HUES6 (cell line): ENCODE measurements around the gene CACNA1I.

Experiments used
- H3K27ac ChIP-seq: 2 replicates; pipeline ENCODE4 v1.7.0; 2013; ENCODE audit warnings: low read depth, mild to moderate bottlenecking, low read length, inconsistent platforms
- H3K27me3 ChIP-seq: 2 replicates; pipeline ENCODE4 v1.6.1; 2013; ENCODE audit warnings: low read length; ENCODE audit not compliant: control insufficient read depth, insufficient read depth
- H3K36me3 ChIP-seq: 2 replicates; pipeline ENCODE4 v1.6.1; 2013; ENCODE audit warnings: low read length; ENCODE audit not compliant: control insufficient read depth, insufficient read depth
- H3K4me1 ChIP-seq: 2 replicates; pipeline ENCODE4 v1.6.1; 2013; ENCODE audit warnings: low read length; ENCODE audit not compliant: control insufficient read depth, insufficient read depth
- H3K4me3 ChIP-seq: 2 replicates; pipeline ENCODE4 v1.5.1; 2013; ENCODE audit warnings: low read depth, low read length
- H3K9ac ChIP-seq: one replicate; pipeline ENCODE4 v1.6.1; 2013; ENCODE audit warnings: mild to moderate bottlenecking, low read length
- H3K9me3 ChIP-seq: 2 replicates; pipeline ENCODE4 v1.6.1; 2013; ENCODE audit warnings: low read depth, low read length; ENCODE audit not compliant: control insufficient read depth, insufficient read depth

The CACNA1I gene

DNA sequence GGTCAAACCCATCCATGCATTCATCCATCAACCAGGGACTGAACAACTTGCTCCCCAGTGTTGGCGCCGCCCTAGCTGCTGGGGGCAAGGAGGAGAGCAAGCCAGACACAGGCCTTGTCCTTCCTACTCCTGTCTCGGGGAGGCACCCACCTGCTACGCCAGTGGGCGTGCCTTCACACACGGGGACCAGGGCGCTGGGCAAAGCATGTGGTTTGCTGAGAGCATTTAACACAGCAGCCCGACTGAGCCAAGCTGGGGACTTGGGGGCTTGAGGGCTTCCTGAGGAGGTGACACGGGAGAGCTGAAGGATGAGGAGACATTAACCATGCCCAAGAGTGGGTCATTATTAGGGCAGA lies 30.6 kb downstream of the CACNA1I start:
- Histone ChIP-seq H3K9ac (no peak overlapping the region), H3K4me3 (no peak overlapping the region), H3K36me3 (no peaks in the 10 kb centered on the region), H3K27me3 (peaks cover 38% of the 10 kb centered on the region), H3K9me3 (peaks cover 7% of the 10 kb centered on the region), H3K4me1 (0 out of 2 replicates have a peak, but pooled peaks cover 4% of the 10 kb centered on the region), H3K27ac (no peak overlapping the region)

DNA sequence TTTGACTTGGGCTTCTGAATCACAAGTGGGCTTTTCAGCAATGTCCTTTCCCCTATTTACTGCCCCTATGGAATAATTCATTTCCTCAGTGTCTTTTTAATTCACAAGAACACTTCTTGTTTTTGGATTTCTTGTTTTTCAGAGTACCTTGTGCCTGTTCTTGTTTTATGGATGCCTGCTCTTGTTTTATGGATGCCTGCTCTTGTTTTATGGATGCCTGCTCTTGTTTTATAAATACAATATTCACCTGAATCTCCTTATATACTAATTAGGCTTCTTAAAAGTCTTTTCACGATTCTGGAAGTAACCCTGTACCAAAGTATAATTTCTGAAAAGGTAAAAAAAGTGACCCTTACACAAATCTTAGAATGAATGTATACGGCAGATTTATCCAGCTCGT lies 32.8 kb downstream of the CACNA1I start:
- Histone ChIP-seq H3K27me3 (peaks cover 20% of the 10 kb centered on the region), H3K4me1 (peaks cover 8% of the 10 kb centered on the region; the same call in 1 of the 2 replicates), H3K36me3 (no peaks in the 10 kb centered on the region), H3K4me3 (no peak overlapping the region), H3K27ac (no peak overlapping the region), H3K9me3 (peaks cover 7% of the 10 kb centered on the region), H3K9ac (no peak overlapping the region)

DNA sequence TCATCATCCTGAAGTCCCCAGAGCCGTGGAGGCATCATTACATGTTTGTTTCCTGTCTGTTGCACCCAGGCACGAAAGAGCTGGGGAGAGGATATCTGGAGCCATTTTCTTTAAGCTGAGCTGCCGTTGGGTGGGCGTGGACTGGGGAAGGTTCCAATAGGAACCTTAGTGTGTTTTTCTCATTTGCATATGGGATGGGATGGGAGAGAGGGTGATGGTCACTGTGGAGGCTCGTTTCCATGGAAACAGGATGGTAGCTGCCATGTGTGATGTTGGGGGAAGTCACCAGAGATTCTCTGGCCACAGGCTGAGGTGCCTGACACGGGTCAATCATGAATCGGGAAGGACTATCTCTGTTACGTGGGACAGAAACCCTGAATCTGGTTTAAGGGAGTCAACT lies 39.7 kb downstream of the CACNA1I start:
- Histone ChIP-seq H3K9ac (no peak overlapping the region), H3K4me1 (peaks cover 8% of the 10 kb centered on the region), H3K27me3 (no peaks in the 10 kb centered on the region), H3K9me3 (peaks cover 7% of the 10 kb centered on the region), H3K27ac (no peak overlapping the region), H3K4me3 (no peak overlapping the region), H3K36me3 (no peaks in the 10 kb centered on the region)

DNA sequence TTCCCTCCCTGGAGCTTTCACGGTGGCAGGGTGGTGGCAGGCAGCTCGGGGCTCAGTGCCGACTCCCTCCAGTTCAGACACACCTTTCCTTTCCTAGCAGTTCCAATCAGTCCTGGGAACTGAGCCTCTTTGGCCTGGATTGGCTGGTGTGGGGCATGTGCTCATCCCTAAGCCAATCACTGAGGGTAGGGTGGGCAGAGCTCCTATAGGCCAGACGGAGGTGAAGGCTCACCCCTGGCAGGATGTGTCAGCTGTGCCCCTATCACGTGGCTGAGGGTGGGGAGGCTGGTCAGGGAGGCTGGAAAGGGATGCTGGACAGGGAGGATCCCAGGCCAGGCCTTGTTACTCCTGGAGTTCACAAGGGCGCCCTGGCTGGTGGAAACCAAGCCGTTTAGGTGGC lies 40.2 kb downstream of the CACNA1I start:
- Histone ChIP-seq H3K9me3 (peaks cover 7% of the 10 kb centered on the region), H3K27ac (no peak overlapping the region), H3K36me3 (no peaks in the 10 kb centered on the region), H3K4me1 (peaks cover 8% of the 10 kb centered on the region), H3K4me3 (no peak overlapping the region), H3K27me3 (no peaks in the 10 kb centered on the region), H3K9ac (no peak overlapping the region)

DNA sequence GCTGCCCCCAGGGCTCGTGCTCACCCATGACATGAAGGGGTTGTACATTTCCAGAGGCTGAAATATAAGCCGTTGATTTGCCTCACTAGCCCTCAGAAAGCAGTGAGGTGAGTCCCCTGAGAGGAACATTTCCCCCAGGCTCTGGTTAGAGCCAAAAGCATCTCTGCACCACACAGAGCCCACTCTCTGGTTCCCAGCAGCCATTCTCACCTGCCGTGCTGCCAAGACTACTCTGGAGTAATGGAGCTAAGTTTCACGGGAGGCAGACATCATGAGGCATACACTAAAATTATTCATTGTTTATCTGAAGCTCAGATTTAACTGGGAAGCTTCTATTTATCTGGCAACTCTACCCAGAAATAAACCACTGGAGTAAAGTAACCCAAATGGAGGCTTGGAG lies 40.8 kb downstream of the CACNA1I start:
- H3K4me3 ChIP-seq: no peak overlapping the region
- H3K27me3 ChIP-seq: no peaks in the 10 kb centered on the region
- peaks cover 8% of the 10 kb centered on the region for H3K4me1 ChIP-seq
- no peak overlapping the region for H3K9ac ChIP-seq
- no peak overlapping the region for H3K27ac ChIP-seq
- no peaks in the 10 kb centered on the region for H3K36me3 ChIP-seq
- peaks cover 7% of the 10 kb centered on the region for H3K9me3 ChIP-seq

DNA sequence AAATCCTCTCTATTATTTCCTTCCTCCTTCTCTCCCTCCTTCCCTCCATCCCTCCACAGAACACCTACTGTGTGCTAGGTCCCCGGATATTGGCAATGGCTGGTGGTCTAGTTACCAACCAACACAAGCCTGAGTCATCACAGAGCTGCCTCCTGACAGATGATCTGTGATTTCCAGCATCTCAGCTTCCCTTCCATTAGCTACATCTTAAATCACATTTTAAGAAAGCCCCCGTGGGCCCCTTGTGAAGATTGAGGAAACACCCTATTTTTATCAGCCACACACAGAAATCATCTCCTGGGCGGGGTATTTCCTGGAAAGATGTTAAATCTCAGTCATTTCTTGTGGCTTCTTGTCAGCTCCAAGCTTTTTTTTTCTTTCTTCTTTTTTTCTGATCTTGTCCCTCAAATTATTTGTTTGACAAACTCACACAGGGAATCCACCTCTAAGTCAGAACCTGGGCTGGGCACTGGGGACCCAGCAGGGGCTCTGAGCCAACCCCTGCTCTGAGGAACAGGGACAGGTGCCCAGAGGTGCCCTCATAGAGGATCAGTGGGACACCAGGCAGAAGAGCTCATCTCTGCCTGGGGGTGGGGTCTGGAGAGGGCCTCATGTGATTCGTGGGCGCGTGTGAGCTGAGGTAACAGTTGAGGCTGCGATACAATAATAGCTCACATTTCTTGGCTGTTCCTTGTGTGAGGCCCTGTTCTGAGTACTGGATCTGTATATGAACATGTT lies 42.4 kb downstream of the CACNA1I start:
- Histone ChIP-seq H3K36me3 (no peaks in the 10 kb centered on the region), H3K27me3 (no peaks in the 10 kb centered on the region), H3K9me3 (peaks cover 7% of the 10 kb centered on the region), H3K27ac (no peak overlapping the region), H3K9ac (no peak overlapping the region), H3K4me3 (no peak overlapping the region), H3K4me1 (peaks cover 2% of the 10 kb centered on the region)

DNA sequence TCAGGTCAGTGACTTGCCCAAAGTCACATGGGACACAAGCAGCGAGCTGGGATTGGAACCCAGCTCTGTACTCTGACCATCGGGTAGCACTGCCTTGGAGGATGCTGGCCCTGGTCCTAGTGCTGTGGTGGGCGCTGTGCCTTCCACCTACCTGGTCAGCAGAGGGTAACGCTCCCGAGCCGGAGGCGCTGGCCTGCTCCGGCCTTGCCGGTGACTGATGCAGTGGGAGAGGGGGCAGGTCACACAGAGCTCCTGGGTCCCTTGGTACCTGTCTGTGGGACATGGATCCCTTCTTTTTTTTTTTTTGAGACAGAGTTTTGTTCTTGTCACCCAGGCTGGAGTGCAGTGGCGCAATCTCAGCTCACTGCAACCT lies 43.0 kb downstream of the CACNA1I start:
- Histone ChIP-seq H3K4me3 (no peak overlapping the region), H3K27ac (no peak overlapping the region), H3K4me1 (peaks cover 2% of the 10 kb centered on the region), H3K9ac (no peak overlapping the region), H3K9me3 (peaks cover 7% of the 10 kb centered on the region), H3K36me3 (no peaks in the 10 kb centered on the region), H3K27me3 (no peaks in the 10 kb centered on the region)

DNA sequence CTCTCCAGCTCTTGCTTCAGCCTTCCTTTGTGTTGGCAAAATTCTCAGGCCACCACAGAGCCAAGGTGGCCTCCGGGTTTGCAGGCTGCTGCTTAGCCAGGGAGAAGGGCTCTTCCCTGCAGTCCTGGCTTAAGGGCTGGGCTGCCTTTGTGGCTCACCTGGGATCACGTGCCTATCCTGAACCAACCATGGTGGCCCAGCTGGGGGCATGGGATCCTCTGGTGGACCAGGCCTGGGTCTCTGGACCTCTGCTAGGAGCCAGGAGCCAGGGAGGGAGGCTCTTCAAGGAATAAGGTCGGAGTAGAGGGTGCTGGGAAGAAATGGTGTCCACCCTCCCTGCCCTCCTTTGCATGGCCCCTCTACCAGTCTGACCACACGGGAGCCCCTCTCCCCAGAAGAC lies 43.9 kb downstream of the CACNA1I start:
- Histone ChIP-seq H3K27me3 (no peaks in the 10 kb centered on the region), H3K36me3 (no peaks in the 10 kb centered on the region), H3K9ac (no peak overlapping the region), H3K27ac (no peak overlapping the region), H3K9me3 (peaks cover 7% of the 10 kb centered on the region), H3K4me1 (peaks cover 2% of the 10 kb centered on the region), H3K4me3 (no peak overlapping the region)

DNA sequence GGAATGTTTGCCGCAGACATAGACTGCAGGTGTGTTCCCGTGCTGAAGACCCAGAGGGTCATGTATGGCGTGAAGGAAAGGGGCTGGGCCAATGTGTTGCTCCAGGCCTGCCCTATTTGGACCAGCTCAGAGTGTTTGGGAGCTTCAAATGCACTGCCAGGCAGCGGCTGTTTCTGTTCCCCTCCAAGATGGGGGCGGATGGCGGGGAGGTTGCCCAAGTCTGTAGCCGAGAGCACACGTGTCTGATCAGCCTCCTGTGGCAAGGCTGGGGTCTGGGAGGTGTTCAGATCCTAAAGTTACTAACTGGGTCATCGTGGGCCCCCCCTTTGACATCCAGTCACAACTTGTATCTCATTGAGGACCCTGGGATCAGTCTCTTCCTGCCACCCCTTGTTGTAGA lies 45.5 kb downstream of the CACNA1I start:
- H3K36me3 ChIP-seq: no peaks in the 10 kb centered on the region
- H3K9me3 ChIP-seq: peaks cover 7% of the 10 kb centered on the region
- peaks cover 2% of the 10 kb centered on the region for H3K4me1 ChIP-seq
- no peak overlapping the region for H3K27ac ChIP-seq
- no peak overlapping the region for H3K4me3 ChIP-seq
- H3K9ac ChIP-seq: no peak overlapping the region
- H3K27me3 ChIP-seq: no peaks in the 10 kb centered on the region

DNA sequence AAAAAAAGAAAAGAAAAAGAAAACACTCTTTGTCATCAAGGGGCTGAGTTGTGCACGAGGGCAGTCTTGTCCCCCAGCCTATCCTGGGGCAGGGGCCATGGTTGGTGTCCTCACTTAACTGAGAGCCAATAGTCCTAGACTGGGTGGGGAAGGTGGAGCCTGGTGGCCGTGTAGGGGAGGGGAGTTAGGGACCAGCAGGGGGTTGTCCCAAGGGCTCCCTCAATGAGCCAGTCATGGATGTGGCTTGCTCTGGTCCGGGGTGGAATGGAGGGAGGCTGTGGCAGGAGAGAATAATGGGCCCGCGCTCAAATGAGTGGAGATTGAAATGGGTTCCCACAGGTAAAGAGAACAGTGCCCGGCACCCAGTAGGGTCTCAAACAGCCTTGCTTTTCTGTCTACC lies 46.2 kb downstream of the CACNA1I start:
- no peak overlapping the region for H3K4me3 ChIP-seq
- no peak overlapping the region for H3K9ac ChIP-seq
- no peaks in the 10 kb centered on the region for H3K36me3 ChIP-seq
- peaks cover 5% of the 10 kb centered on the region for H3K9me3 ChIP-seq
- peaks cover 2% of the 10 kb centered on the region for H3K4me1 ChIP-seq
- H3K27me3 ChIP-seq: no peaks in the 10 kb centered on the region
- H3K27ac ChIP-seq: no peak overlapping the region

DNA sequence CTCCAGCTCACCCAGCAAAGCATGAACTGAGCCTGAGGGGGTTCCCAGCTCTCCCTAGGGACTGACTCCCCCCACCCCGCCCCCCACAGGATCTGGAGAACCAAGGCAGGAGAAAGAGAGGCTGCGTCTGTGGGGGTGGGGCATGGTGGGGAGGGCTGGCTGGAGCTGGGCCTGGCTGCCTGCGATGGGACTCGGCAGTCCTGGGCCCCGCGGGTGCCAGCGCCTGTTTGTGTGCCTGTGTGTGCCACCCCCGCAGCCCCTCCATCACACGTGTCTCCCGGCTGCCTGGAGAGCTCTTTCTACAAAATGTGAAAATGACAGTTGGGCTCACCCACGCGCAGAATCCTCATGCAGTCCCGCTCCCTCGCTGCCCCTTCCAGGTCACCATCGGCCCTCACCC lies 46.8 kb downstream of the CACNA1I start:
- H3K36me3 ChIP-seq: no peaks in the 10 kb centered on the region
- H3K9ac ChIP-seq: no peak overlapping the region
- no peaks in the 10 kb centered on the region for H3K9me3 ChIP-seq
- peaks cover 2% of the 10 kb centered on the region for H3K4me1 ChIP-seq
- no peaks in the 10 kb centered on the region for H3K27me3 ChIP-seq
- no peak overlapping the region for H3K27ac ChIP-seq
- no peak overlapping the region for H3K4me3 ChIP-seq
